ENCODE measurements around the gene TREX2.

The TREX2 gene

DNA sequence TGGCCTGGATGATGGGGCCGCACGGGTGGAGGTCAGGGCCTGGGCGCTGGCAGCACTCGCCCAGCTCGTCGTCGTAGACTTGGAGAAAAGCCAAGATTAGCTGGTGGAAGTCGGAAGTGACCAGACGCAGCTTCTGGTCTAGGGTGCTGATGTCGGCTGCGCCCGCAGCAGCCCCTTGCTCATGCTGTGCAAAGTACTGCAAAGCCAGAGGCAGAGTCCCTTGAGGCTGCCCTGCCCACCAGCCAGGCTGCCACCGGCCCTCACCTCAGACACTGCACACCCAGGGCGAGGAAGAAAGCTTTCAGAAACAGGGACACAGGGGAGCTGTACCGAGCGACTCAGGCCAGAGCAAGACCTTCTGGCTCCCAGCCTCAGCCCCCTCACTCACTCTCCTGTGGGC, 9.7 kb upstream of the TREX2 start:
- DNase-seq (ENCODE audit: low read depth): no peak

DNA sequence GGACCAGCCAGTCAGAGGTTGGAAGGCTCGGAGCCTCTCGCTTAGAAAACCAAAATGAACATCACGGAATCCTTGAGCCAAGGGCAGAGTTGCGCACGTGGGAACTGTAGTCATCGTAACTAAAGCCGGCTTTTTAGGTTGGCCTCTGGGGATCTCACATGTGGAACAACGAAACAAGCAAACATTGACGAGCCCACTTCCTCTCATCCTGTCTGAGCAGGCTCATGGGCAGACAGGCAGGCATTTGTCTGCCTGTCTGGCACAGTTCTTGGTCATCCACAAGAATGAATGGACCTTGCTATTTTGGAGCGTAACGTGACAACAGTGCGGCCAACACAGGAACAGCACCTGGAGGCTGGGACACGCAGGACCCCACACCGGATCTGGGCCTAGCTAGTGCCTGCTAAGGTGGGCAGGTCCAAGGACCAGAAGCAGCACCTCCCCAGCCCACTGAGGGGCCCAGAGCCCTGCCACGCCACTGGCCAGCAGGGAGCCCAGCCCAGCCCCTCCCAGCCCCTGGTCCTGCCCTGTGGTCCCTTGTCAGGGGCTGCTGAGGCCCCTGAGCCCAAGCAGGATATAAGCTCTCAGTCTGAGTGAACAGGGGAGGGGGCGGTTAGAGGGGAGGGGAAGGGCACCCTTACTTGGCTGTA, 9.2 kb upstream of the TREX2 start:
- no peak for DNase-seq (ENCODE audit: low read depth)

DNA sequence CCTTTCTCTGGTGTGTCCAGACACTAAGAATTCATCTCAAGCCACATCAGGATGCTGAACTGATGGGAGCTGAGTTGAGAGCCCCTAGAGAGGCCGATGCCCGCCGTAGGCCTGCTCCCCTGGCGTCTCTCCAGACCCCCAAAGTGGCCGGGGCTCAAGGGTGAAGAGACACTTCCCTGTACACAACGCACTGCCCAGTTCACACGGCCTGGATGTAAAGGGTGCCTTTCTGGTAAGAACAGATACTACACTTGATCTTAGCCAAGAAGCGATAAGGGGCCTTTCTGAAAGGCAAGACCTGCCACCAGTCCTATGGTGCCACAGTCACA, 5.1 kb upstream of the TREX2 start:
- no peak for DNase-seq (ENCODE audit: low read depth)

DNA sequence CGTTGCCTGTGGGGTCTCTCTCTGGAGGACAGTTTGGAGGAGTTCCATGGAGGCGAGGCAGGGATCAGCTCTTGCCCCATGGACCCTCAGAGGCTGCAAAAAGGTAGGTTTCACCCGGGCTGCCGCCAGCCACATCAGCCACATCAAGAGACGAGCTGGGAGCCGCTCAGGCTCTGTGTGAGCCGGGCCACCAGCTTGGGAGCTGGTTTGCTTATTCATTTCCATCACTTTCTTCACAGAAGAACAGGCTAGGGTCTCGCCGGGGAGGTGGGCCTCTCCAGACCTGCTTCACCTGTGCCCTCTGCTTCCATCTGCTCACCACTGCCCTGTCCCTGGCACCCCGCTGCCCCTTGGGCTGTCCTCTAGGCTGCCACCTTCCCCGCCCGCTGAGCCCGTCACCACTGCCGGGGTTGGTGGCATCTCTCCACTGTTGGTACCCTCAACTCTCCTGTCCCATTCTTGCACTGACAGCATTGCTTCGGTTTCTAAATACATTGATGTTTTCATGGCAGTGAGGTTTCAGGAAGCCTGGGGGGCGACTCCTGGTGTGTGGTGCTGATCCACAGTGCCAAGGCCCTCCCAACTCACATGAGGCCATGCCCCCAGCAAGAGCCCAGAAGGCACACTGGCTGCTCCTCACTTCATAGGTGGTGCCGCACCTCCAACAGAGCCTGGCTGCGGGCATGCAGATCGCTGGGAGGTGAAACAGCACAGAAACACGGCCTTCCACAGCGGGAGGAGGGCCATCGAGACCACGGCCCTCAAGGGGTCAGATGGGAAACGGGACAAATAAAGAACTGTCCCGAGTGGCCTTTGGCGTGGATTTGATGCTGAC, 4.5 kb upstream of the TREX2 start:
- no peak for DNase-seq (ENCODE audit: low read depth)

DNA sequence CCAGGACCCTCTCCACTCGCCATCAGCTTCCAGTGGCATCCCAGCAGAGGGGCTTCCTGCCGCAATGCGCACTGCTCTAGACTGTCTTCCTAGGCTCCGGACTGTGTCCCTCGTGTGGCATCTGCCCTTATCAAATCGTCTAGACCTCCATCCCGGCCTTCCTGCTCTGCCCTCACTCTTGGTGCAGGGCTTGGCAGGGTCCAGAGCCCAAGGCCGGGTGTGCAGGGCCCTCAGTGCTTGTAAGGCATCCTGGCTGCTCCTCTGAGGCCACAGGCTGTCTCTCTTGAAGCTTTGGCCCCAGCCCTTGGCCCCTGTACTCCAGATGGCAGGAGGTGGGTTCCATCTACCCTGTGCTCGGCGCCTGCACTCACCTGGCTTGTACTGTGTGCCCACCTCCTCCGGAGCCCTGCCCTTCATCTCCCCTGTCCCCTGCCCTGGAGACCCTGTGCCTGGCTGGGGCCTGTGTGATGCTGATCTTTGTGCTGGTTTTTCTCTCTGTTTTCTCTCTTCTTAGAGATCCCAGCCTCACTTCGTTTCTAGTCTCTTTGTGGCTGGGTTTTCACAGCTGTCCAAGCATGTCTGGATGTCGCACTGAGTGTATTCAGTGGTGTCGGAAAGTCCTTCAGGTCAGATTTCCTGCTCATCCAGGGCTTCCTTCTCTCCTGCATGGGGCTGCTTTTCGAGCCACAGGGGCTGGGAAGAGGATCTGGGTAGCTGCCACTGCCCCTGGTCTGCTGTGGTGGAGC, 3.7 kb upstream of the TREX2 start:
- no peak for DNase-seq (ENCODE audit: low read depth)

DNA sequence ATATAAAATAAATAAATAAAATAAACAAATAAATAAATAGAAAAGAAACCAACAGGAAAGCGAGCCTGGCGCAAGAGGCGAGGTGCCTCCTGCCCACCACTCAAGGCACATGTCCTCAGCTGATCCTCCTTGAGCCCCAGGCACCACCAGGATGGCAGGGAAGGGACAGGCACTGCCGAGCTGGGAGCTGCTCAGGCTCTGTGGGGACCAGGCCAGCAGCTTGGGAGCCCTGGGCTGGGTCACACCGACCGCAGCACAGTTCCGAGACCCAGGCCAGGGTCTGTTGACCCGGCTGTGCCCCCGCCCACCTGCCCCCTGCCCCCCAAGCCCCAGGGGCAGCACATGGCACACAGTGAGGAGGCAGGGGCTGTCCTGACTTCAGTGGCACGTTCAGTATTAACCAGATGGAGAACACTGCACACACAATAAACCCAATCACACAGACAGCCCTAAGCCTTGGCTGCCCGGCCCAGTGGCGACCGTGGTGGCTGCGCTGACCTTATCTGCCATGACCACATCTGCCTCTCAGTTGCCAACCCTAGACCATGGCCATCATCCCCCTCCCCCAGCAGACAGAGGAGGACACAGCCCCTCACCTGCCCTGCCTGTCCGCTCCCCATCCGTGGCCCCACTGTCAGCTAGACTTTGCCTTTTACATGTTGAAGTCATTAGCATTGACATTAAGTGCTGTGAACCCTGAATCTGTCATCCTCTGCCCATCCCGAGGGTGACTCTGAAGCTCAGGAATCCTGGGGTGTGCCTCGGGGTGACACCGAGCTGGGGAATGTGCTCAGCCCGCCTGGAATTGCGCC, 2.9 kb upstream of the TREX2 start:
- peak; percentile 10 for DNase-seq (ENCODE audit: low read depth)

DNA sequence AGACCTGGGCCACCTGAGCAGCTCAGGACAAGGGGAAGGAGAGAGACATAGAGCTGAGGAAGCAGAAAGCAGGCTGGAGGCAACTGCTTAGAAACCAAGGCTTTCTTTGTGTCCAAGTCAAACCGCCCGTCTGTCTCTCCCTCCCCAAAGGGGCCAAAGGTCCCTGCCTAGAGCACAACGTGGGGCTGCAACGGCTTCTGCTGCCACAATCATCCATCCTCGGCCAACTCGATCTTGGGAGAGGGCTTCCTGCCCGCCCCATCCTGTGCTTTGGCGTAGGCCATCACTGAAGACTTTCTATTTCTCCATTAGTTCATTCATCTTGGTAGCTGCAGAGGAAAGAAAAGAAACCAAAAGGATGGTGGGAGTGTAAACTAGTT, 1.7 kb upstream of the TREX2 start:
- no peak for DNase-seq (ENCODE audit: low read depth)

DNA sequence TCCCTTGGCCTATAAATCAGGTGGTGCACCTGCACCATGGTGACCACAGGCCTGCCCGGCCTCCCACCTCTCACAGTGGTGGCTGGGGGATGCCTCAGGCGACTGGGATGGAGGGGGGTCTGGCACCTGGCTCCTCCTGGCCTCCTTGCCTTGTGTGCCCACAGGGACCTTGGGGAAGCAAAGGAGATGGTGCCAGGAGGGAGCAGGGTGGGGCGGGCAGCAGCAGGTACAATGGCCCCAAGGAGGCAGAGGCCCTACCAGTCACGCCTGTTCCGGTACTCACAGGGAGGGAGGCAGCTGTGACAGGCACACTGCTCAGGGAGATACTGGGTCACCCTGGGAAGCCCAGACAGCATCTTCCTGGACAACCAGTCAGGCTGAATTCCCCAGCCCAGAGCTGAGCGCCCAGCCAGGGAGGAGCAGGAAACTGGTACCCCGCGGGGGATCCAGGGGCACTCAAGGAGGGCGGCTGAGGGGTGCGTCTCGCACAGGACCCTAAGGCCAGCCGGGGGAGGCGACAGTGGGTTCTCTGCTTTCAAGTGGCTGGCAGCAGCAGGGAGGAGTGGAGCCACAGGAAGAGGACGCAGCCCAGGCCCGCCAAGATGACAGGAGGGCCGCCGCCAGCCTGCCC, 1.2 kb upstream of the TREX2 start:
- no peak for DNase-seq (ENCODE audit: low read depth)

DNA sequence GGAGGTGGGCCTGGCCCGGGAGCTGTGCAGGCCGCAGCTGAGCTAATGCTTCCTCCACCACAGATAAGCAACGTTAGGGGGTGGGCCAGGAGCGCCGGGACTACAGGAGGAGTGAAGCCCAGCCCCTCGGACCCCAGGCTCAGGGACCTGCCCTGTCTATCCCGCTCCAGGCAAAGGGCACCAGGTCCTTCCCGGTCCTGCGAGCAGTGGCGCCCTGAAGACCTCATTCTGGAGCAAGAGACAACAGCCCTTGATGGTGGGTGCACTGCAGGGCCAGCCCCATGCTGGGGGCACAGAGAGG, 730 bp upstream of the TREX2 start:
- no peak for DNase-seq (ENCODE audit: low read depth)

DNA sequence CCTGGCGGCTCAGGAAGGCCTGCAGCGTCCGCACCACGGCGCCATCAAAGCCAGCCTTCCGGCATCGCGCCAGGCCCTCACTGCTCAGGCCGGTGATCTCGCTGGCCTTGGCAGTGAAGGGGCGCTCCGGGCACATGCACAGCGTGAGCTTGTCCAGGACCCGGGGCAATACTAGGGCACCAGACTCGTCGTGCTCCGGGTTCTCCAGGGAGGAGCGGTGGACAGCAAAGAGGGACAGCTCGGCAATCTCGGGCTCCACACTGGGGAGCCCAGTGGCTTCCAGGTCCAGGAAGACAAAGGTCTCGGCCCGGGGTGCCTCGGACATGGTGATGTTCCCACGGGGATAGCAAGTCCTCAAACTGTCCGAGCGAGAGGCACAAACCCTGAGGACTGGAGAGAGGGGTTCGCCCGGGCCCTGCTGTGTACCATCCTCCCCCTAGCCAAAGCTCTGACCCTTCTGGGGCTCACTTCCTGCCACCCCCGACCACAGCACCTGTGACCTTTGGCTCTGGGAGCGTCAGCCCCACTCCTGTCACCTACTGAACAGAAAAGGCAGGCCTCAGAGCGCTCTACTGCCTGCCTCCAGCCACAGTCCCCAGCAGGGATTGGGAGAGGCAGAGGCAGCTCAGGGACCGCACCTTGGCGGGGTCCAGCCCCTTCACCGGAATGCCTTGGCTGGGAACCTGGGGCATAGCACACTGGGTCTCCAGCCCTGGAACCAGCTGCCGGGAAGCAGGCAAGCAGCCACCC, 575 bp downstream of the TREX2 start:
- DNase-seq (ENCODE audit: low read depth): no peak

DNA sequence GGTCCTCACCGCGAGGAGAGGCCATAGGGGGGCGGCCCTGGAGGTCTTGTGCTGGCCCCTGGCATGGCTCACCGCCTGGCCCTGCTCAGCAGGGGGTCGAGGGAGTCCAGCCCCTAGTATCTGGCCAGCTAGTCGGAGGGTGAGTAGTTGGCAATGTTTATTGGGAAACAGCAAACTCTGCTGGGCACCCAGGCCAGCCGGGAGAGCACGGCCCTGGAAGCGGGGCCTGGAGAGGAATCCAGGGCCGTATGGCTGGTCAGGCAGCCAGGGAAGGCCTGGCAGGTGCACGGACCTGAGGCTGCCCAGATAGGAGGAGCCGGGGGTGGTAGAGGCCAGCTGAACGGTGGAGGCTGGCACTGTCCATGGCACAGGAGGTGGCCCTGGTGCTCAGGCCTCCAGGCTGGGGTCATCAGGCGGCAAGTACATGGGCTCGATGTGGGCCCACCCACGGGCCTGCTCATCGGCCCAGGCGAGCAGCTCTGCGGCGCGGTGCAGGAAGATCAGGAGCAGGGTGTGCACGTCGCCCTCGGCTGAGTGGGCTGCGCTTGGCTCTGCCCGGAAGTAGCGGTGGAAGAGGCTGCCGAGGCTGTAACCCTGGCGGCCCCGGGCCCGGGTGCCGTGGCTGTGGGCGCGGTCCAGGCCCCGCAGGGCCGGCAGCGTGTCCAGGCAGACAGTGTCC, 1.4 kb downstream of the TREX2 start:
- no peak for DNase-seq (ENCODE audit: low read depth)

DNA sequence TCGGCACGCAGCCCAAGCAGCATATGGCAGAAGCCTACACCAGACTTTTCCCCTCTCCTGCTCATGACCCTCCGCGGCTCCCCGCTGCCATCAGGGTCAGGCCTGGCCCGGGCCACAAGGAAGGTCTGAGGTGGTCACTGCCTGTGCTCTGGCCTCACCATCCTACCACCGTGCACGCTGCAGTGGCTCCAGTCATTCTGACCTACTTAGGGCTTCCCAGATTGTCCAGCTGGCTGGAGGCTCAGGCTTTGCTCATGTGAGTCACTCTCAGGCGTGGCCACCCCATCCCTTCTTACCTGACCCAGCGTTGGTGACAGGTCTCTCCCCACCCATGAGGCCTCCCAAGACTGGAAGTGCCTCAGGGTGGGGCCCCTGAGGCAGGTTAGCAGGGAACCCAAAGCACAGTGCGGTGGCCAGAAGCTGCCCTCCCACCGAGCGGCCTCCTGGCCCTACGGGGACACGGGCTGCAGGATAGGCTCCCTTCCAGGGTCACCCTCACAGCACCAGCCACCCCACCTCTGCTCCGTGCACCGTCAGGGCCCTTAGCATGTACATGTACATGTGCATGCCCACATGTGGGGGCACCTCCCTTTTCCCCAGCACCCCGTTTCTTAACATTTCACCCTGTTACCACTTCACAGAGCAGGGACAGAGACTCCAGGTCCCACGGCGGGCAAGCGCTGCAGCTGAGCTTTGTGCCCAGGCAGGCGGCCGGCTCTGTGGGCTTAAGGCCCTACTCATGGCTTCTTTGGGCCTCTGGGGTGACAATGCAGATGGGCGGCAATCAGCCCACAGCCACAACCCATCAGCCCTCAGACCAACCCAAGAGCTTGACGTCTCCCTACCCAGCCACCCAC, 2.2 kb downstream of the TREX2 start:
- peak; percentile 15 for DNase-seq (ENCODE audit: low read depth)

DNA sequence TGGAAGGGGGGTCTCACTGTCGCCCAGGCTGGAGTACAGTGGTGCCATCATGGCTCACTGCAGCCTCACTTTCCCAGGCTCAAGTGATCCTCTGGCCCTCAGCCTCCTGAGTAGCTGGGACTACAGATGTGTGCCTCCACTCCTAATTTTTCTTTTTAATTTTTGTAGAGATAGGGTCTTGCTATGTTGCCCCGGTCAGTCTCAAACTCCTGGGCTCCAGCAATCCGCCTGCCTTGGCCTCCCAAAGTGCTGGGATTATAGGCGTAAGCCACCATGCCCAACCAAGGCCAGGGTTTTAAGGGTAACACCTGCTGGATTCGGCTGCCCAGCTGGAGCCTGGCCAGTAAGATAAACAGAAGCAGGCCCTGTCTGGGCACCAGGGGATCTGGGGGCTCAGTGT, 3.4 kb downstream of the TREX2 start:
- DNase-seq (ENCODE audit: low read depth): no peak

DNA sequence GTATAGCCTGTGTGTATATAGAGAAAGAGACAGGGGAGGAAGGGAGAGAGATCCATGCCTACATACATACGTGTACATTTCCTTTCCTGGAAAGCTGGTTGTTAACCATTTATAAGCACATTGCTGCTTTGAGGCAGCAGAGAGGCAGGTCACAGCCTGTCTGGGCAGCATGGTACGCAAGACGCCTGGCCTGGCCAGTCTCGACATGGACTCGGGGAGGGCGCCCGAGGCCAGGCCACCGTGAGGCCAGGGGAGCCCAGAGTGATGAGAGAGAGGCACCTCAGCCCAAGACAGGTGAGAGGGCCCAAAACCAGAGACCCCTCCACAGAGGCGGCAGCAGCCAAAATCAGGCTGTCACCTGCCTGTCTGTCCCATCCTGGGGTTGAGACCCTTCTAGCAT, 3.9 kb downstream of the TREX2 start:
- no peak for DNase-seq (ENCODE audit: low read depth)

DNA sequence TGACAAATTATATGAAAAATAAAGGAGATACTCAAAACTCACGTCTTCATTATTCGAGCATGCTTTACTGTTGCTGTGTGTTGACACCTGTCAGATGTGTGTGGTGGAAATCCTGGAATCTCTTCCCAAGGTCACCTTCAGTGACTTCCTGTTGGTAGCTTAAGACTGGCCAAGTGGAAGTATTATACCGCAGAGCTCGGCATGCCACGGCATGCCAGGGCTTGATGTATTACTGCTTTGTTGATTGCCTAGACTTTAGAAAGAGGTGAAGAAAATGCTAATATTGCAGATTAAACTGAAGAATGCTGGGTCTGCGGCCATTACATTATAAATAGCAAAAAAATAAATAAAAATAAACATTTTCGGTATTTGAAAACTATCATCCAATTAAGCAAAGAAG, 4.6 kb downstream of the TREX2 start:
- no peak for DNase-seq (ENCODE audit: low read depth)

DNA sequence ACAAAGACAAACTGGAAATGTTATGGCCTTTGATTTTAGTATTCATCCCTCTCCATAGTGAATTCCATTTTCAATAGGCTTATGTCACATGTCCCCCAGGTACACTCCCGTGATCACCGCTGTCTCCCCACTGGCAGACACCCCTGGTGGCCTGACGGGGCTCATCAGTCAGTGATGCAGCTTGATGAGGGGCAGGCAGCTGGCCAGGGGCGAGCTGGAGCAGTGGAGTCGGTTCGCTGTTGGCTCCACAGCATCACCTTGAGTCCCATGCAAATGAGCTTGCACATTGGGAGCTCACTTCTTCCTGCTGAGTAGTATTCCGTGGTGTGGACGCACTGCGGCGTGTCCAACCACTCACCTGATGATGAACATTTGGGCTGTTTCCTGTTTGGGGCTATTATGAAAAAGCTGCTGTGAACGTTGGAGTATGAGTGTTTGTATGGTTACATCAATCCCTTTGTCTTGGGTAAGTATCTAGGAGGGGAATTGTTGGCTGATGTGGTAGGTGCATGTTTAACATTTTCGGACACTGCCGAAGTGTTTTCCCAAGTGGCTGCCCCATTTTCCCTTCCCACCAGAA, 5.2 kb downstream of the TREX2 start:
- no peak for DNase-seq (ENCODE audit: low read depth)

DNA sequence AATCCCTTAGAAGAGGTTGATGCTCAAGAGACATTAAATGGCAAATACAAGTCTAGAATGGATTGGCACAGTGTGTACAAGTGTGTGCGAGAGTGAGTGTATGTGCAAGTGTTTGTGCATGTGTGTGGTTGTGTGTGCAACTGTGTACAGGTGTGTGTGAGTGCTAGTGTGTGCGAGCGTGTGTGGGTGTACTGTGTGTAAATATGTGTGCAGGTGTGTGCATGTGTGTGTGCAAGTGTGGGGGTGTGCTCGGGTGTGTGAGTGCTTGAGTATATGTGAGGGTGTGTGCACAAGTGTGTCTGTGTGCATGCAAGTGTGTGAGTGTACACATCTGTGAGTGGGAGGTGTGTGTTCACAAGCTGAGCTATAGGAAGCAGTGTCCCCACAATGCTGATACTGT, 5.9 kb downstream of the TREX2 start:
- DNase-seq (ENCODE audit: low read depth): no peak

DNA sequence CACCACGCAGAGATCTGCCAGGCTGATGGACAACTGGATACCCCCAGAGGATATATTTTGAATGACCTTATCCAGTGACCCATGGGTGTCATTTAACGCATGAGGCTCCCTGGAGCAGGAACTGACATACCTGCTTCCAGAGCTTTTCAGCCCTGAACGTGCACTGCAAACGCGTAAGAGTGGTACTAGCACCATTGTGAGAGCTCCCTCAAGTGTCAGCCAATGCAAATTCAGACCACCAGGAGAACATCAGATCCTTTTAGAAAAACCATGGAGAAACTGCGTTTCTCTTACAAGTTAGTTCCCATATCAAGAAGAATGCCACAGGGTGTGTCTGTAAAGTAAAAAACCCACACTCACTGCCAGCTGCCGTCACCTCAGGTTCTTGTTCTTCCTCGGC, 7.3 kb downstream of the TREX2 start:
- peak; percentile 29 for DNase-seq (ENCODE audit: low read depth)

DNA sequence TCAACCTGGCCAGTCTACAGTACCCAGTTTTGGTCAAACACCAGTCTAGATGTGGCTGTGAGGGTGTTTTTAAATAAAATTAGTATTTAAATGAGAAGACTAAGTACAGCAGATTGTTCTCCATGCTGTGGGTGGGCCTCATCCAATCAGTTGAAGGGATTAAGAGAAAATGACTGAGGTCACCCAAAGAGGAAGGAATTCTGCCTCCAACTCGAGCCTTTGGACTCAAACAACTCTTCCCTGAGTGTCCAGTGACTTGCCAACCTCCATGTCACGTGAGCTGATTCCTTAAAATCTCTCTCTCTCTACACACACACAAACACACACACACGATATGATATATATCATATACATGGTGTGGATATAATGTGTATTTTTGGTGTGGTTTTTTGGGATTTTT, 10.0 kb downstream of the TREX2 start:
- DNase-seq (ENCODE audit: low read depth): no peak

DNA sequence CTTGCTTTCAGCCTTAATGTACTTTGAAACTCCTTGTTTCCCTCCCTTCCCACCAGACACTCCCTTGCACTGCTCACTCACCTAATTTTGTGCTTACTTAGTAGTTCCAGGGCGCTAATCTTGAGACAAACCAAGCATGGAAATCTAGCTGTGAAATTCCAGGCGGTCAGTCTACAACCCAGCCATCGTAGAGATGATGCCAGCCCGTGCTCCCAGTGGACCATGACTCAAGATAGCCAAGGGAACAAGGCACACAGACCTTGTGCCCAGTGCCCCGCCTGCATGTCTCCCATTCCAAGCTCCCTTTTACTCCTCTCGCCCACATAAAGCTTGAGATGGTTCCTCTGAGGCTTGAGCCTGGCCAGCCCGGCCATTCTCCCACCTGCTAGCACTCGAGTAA, 11.1 kb downstream of the TREX2 start:
- DNase-seq (ENCODE audit: low read depth): no peak
